ENCODE data around the gene UBR1. TPM values are rescaled to one million over a fixed set of nuclear protein-coding genes. Genes with fewer than 3 reads are reported as not detected.

The UBR1 gene
- total RNA-seq, 4 donors from 2014 or later = 20.2 to 31.3 (median 22.5) TPM

DNA sequence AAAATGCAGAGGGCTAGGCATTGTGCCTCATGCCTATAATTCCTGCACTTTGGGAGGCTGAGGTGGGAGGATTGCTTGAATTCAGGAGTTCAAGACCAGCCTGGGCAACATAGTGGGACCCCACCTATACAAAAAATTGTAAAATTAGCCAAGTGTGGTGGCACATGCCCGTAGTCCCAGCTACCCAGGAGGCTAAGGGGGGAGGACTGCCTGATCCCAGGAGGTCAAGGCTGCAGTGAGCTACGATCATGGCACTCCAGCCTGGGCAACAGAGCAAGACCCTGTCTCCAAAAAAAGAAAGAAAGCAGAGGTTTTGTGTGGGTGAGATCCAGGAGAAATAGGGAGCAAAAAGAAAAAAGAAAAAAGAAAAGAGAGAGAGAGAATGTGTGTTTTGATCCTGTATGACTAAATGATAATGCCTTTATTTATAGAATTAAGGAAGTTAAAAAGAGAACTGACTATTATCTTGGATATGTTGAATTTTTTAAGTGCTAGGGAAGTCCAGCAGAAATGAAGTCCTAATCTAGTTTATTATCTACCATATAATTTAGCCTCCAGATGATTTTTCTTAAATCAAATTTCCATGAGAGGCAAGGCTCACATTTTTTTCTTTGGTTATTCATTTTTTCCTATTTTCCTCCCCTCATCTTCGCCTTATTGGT lies 190.1 kb downstream of the UBR1 start:
- in situ Hi-C loops (cut with MboI; ENCODE audit: low sequenced_read_pairs in 4 of 4) = no loop called here
- no peaks in the 10 kb centered on the region for H3K36me3 ChIP-seq
- H3K4me3 ChIP-seq = no peak overlapping the region
- no peak overlapping the region for H3K27ac ChIP-seq
- ATAC-seq (no peak), DNase-seq (no peak)
- no peaks in the 10 kb centered on the region for H3K9me3 ChIP-seq
- TF ChIP-seq, protein P1, sequence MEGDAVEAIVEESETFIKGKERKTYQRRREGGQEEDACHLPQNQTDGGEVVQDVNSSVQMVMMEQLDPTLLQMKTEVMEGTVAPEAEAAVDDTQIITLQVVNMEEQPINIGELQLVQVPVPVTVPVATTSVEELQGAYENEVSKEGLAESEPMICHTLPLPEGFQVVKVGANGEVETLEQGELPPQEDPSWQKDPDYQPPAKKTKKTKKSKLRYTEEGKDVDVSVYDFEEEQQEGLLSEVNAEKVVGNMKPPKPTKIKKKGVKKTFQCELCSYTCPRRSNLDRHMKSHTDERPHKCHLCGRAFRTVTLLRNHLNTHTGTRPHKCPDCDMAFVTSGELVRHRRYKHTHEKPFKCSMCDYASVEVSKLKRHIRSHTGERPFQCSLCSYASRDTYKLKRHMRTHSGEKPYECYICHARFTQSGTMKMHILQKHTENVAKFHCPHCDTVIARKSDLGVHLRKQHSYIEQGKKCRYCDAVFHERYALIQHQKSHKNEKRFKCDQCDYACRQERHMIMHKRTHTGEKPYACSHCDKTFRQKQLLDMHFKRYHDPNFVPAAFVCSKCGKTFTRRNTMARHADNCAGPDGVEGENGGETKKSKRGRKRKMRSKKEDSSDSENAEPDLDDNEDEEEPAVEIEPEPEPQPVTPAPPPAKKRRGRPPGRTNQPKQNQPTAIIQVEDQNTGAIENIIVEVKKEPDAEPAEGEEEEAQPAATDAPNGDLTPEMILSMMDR (IDR thresholded peaks at IDR 0.05 in 4 of 5, conservative IDR thresholded peaks at IDR 0.05 in 1 of 5) = no peak
- no peak for TF ChIP-seq POLR2A (IDR thresholded peaks at IDR 0.05)
- peaks cover 26 to 32% of the 10 kb centered on the region in 2 donors for H3K4me1 ChIP-seq
- no peaks in the 10 kb centered on the region for H3K27me3 ChIP-seq
- intact Hi-C loops (cut with DNase I; ENCODE audit: low total_unique reads) = no loop called here

DNA sequence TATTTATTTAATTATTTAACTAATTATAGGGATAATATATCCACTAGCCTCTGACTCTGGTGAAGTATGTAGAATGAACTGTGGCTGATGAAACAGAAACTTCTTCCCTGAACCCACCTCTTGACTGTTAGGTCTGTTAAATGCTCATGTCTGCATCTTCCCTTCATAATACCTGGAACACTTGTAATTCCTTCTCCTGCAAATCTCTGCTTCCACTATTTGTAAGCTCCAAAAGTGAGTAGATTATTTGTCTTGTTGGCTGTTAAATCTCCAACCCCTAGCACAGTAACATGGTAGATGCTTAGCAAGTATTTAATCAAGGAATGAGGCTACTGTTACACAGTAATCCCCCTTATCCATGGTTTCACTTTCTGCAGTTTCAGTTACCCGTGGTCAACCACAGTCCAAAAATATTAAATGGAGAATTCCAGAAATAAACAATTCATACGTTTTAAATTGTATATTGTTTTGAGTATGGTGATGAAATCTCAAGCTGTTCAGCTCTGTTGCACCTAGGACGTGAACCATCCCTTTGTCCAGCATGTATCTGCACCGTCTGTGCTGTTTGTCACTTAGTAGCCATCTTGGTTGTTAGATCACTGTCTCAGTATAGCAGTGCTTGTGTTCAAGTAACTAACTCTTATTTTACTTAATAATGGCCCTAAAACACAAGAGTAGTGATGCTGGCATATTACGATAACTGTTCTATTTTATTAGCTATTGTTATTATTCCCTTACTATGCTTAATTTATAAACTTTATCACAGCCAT lies 190.9 kb downstream of the UBR1 start:
- no peaks in the 10 kb centered on the region for H3K27me3 ChIP-seq
- H3K36me3 ChIP-seq = no peaks in the 10 kb centered on the region
- H3K27ac ChIP-seq = peak overlapping the region in 1 of 4 donors; percentile 7
- in situ Hi-C loops (cut with MboI; ENCODE audit: low sequenced_read_pairs in 4 of 4) = no loop called here
- H3K4me1 ChIP-seq = peaks cover 26 to 37% of the 10 kb centered on the region in 2 donors
- DNase-seq (no peak), ATAC-seq (no peak)
- H3K4me3 ChIP-seq = no peak overlapping the region
- no peak for TF ChIP-seq POLR2A (IDR thresholded peaks at IDR 0.05)
- TF ChIP-seq, protein P1 (IDR thresholded peaks at IDR 0.05 in 4 of 5, conservative IDR thresholded peaks at IDR 0.05 in 1 of 5) = no peak
- intact Hi-C loops (cut with DNase I; ENCODE audit: low total_unique reads) = no loop called here
- no peaks in the 10 kb centered on the region for H3K9me3 ChIP-seq

DNA sequence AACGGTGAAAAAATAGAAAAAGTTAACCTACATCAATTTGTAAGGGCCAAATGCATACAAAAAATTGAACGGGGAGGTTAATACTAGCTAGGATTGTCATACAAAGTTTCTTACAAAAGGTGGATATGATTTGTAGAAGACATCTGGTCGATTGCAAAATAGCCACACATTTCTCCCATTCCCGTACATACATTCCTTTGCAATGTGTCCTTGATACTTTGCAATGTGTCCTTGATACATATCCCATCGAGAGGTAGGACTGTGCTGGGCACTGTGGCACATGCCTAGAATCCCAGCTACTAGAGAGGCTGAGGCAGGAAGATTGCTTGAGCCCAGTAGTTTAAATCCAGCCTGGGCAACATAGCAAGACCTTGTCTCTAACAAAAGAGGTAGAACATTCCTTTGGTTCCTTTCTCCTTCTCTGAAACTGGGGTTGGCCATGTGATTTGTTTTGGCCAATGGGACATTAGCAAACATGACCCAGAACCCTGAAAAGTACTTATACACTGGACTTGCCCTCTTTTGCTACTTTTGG lies 194.7 kb downstream of the UBR1 start:
- Histone ChIP-seq H3K27me3 (no peaks in the 10 kb centered on the region), H3K9me3 (no peaks in the 10 kb centered on the region), H3K36me3 (no peaks in the 10 kb centered on the region), H3K27ac (peak overlapping the region in 1 of 4 donors; percentile 33), H3K4me1 (peaks cover 12 to 29% of the 10 kb centered on the region in 2 donors), H3K4me3 (no peak overlapping the region)
- TF ChIP-seq POLR2A (IDR thresholded peaks at IDR 0.05) = no peak
- TF ChIP-seq, protein P1 (IDR thresholded peaks at IDR 0.05 in 4 of 5, conservative IDR thresholded peaks at IDR 0.05 in 1 of 5) = no peak
- in situ Hi-C loops (cut with MboI; ENCODE audit: low sequenced_read_pairs in 4 of 4) (no loop called here), intact Hi-C loops (cut with DNase I; ENCODE audit: low total_unique reads) (no loop called here)
- DNase-seq = no peak
- ATAC-seq = peak in 1 of 2 donors; percentile 69

- no peak for TF ChIP-seq POLR2A (IDR thresholded peaks at IDR 0.05)
- TF ChIP-seq, protein P1 (IDR thresholded peaks at IDR 0.05 in 4 of 5, conservative IDR thresholded peaks at IDR 0.05 in 1 of 5) = no peak
- H3K27me3 ChIP-seq = no peaks in the 10 kb centered on the region
- no peaks in the 10 kb centered on the region for H3K36me3 ChIP-seq
- H3K27ac ChIP-seq = no peak overlapping the region
- DNase-seq (no peak), ATAC-seq (no peak)
- no peak overlapping the region for H3K4me3 ChIP-seq
- intact Hi-C loops (cut with DNase I; ENCODE audit: low total_unique reads) (no loop called here), in situ Hi-C loops (cut with MboI; ENCODE audit: low sequenced_read_pairs in 4 of 4) (no loop called here)
- peaks cover 12 to 22% of the 10 kb centered on the region in 2 donors for H3K4me1 ChIP-seq
- H3K9me3 ChIP-seq = no peaks in the 10 kb centered on the region
Measured at GRCh38 chr15:42908538-42908937, 197.3 kb downstream of the UBR1 start.

All from gastrocnemius medialis (tissue), 4 donors.